A204.1 (cell line): ENCODE results near the gene NKAIN4.
"Not testable (repeated sequence)": the region's sequence is repeated elsewhere in the genome, so short reads cannot be mapped to it uniquely, and the experiment has no call there.

Source experiments
- FAIRE-seq: peaks from 2 replicates; lab custom pipeline; 2012; peaks lifted over from hg19 to GRCh38; lab: Jason Lieb, UNC

NKAIN4 gene

GRCh38 chr20:63235399-63235983 is 18.8 kb downstream of the NKAIN4 start, which contains the start of gene BIRC7:
Gene BIRC7 (plus strand): TSS chr20:63235905. CDS start chr20:63236097, 192 bp downstream.
- no peak for FAIRE-seq

- FAIRE-seq: no peak
Measured at GRCh38 chr20:63234693-63235398, 19.4 kb downstream of the NKAIN4 start.

GRCh38 chr20:63233924-63234323 is 20.3 kb downstream of the NKAIN4 start:
- FAIRE-seq: no peak

GRCh38 chr20:63233061-63233344 is 21.3 kb downstream of the NKAIN4 start:
- no peak for FAIRE-seq

GRCh38 chr20:63232235-63233060 is 21.8 kb downstream of the NKAIN4 start:
- FAIRE-seq: no peak

GRCh38 chr20:63230800-63231268 is 23.4 kb downstream of the NKAIN4 start:
- no peak for FAIRE-seq

GRCh38 chr20:63228806-63229205 is 25.5 kb downstream of the NKAIN4 start:
- no peak for FAIRE-seq

GRCh38 chr20:63227260-63227659 is 27.0 kb downstream of the NKAIN4 start:
- FAIRE-seq: no peak

GRCh38 chr20:63226042-63226943 is 28.0 kb downstream of the NKAIN4 start:
- no peak for FAIRE-seq

GRCh38 chr20:63225082-63225454 is 29.2 kb downstream of the NKAIN4 start:
- no peak for FAIRE-seq

- FAIRE-seq: no peak
Measured at GRCh38 chr20:63224412-63225081, 29.7 kb downstream of the NKAIN4 start.

- FAIRE-seq: no peak
Measured at GRCh38 chr20:63223826-63224207, 30.4 kb downstream of the NKAIN4 start.

GRCh38 chr20:63223121-63223825 is 31.0 kb downstream of the NKAIN4 start:
- FAIRE-seq: no peak

- no peak for FAIRE-seq
Measured at GRCh38 chr20:63222541-63222940, 31.7 kb downstream of the NKAIN4 start.

- FAIRE-seq: not testable (repeated sequence)
Measured at GRCh38 chr20:63221400-63222053, 32.7 kb downstream of the NKAIN4 start.

- no peak for FAIRE-seq
Measured at GRCh38 chr20:63220696-63221399, 33.4 kb downstream of the NKAIN4 start.

GRCh38 chr20:63219866-63220521 is 34.3 kb downstream of the NKAIN4 start:
- no peak for FAIRE-seq

GRCh38 chr20:63219447-63219821 is 34.8 kb downstream of the NKAIN4 start:
- no peak for FAIRE-seq

- FAIRE-seq: no peak
Measured at GRCh38 chr20:63218701-63219446, 35.4 kb downstream of the NKAIN4 start.
